Activated T-cell treated with anti-CD3 and anti-CD28 coated beads for 24 hours (primary cell): Measurements from ENCODE around the gene MARK3.
"Not testable (repeated sequence)": the region's sequence is repeated elsewhere in the genome, so short reads cannot be mapped to it uniquely, and the experiment has no call there.

Experiments
- DNase-seq: peaks from one replicate; pipeline ENCODE4 v3.0.0-alpha.2; 2020; ENCODE audit warnings: low read depth

The MARK3 gene

GRCh38 chr14:103491691-103492090 lies 106.5 kb downstream of the MARK3 start:
- DNase-seq = no peak

DNA sequence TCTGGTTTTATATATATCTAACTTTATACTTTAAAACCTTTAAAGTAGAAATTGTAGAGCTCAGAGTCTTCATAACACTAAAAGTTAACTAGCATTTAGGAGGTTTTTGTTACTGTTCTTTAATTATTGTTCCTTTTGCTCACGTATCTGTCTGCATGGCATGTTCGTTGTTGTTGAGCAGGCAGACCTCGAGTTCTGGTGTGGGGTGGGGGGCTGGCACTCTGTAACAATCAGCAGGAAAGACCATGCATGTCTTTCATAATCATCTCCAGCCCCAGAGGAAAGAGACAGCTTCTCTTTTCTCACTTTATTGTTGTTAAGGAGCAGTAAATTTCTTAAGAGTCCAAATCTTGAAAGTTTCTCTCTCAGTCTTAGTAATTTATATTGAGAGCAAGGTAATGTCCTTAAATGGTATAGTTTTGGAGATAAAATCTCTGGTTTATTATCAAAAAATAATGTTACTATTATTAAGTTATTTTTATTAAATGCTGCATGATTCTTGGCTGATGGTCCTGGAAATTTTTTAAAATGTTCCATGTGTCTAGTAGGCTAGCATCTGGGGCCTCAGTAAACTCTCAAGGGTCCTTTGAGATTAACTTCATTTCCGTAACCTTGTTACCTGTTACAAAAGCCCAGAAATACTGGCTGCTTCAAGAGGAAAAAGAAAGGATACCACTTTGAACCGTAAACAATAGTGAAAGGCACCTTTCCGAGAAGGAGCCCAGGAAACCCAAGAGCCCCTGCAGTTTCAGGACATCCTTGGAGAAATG lies 107.1 kb downstream of the MARK3 start:
- DNase-seq = no peak

DNA sequence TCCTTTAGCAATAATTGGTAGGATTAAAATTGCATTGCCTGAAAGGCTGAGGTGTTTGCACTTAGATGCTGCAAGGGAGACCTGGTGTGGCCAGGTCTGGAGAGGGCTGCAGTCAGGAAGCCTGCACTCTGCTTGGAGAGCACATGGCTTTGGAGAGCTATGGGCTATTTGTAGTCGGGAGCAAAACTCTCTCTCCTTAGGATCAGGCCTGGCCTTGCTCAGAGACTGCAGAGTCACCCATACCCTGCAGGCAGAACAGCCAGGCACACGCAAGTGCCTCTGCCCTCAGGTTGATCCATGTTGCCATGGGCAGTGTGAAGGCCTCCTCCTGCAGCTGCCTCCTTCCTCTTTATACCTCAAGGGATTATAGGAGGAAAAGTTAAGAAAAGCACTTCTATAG lies 110.6 kb downstream of the MARK3 start:
- DNase-seq = no peak

GRCh38 chr14:103496776-103497175 lies 111.6 kb downstream of the MARK3 start:
- no peak for DNase-seq

GRCh38 chr14:103499709-103500108 lies 114.5 kb downstream of the MARK3 start:
- no peak for DNase-seq

DNA sequence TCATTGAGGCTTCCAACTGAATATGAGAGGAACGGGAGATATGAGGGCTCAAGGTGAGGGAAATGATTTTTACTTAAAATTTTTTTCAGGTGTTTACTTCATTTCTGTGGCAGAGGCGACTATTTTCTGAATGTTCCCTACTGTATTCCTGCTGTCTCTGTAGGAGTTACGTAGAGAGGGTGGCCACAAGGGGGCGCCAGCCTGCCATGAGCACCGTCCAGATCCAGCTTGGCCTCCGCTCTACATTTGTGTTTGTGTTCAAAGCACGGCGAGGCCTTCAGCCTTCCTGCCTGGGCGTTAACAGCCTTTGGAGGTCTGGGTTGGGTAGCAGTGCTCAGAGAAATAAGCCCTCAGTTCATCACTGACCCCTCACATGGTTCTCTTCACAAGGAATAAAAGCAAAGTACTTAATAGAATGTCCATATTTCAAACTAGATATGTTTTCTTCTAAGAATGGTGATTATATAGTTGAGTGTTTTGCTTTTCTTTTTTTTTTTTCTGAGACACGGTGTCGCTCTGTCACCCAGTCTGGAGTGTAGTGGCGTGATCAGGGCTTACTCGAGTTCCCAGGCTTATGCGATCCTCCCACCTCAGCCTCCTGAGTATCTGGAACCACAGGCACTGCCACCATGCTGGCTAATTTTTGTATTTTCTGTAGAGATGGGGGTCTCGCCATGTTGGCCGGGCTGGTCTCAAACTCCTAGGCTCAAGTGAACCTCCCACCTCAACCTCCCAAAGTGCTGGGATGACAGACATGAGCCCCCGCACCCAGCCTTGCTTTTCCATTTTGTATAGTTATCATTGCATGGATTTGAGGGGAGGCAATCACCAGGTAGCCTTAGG lies 115.2 kb downstream of the MARK3 start:
- peak; percentile 66 for DNase-seq

- no peak for DNase-seq
Measured at GRCh38 chr14:103501041-103501870, 116.0 kb downstream of the MARK3 start.

DNA sequence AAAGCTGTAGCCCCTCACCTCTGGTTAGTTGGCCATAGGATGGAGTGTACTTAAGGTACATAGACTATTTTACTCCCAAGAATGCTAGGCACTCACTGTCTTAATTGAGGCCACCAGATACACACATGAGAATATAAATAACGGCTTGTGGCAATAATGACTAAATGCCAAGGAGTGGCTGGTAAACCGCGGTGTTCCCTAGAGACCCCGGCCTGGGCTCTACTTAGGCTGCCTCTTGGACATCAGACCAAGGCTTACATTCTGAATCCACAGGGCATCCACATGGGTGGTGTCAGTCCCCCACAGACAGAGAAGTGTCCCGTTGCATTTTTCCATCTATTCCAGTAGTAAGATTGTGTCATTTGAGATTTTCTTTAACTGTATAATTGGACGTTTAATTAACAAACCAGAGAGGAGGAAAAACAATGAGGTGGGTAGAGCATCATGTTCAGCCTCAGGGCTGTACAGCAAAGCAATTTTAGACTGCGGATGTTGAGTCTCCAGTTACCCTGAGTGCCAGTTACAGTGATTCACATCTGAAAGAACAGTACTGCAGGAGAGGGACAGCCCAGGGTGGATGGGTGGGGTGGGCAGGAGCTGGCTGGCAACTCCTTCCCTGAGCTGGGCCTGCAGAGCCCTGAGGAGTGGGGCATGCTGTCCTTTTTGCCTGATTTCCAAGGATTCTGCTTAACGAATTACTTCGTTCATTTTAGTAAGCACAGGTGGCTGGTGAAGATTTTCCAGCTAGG lies 116.9 kb downstream of the MARK3 start:
- DNase-seq = no peak

GRCh38 chr14:103502877-103503276 lies 117.7 kb downstream of the MARK3 start:
- DNase-seq = no peak

DNA sequence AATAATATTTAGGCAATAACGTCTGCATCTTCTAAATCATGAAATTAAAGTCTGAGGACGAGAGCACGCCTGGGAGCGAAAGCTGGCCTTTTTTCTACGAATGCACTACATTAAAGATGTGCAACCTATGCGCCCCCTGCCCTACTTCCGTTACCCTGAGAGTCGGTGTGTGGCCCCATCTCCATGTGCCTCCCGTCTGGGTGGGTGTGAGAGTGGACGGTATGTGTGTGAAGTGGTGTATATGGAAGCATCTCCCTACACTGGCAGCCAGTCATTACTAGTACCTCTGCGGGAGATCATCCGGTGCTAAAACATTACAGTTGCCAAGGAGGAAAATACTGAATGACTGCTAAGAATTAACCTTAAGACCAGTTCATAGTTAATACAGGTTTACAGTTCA lies 118.1 kb downstream of the MARK3 start:
- no peak for DNase-seq

- no peak for DNase-seq
Measured at GRCh38 chr14:103504991-103505565, 119.9 kb downstream of the MARK3 start.

DNA sequence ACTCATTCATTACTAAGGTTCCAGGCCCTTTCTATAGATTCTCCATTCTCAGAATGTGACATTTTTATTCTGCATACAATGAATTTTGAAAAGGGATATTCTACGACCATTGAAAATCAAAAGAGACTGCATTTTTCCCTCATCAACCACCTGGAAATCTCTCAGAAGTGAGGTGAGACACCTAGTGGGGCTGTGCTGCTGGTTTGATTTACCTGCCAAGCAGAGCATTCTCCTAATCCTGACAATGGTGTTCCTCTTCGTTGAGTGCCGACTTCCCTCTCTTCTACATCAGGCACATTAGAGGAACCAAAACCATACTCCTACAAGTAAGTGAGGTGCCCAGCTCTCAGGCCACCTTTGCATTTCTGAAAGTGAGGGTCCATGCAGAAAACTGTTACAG lies 122.5 kb downstream of the MARK3 start:
- no peak for DNase-seq

DNA sequence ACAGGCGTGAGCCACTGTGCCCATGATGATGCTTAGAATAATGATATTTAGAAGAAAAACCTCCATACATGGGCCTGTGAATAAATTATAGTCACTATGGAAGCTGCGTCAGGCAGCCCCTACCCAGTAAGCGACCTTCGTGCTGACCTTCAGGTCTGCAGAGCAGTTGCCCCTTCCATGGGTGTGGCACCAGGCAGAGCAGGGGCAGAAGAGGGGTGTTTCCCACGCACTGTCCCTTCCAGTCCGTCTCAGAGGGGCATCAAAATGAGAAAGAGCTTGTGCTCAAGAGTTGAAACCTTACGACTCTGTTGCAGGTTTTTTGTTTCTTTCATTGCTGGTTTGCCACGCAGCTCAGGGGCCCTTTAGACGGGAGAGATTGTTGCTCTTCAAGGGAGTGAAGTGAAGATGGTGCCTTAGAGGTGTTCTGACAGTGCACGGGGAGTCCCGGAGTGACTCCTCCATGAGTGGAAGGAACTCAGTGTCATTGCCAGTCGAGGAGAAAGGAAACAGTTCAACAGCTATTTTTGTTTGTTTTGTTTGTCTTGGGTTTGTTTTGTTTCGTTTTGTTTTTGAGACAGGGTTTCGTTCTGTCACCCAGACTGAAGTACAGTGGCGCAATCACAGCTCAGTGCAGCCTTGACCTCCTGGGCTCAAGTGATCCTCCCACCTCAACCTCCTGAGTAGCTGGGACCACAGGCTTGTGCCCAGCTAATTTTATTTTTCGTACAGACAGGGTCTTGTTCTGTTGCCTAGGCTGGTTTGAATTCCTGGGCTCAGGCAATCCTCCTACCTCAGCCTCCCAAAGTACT lies 123.5 kb downstream of the MARK3 start:
- no peak for DNase-seq

DNA sequence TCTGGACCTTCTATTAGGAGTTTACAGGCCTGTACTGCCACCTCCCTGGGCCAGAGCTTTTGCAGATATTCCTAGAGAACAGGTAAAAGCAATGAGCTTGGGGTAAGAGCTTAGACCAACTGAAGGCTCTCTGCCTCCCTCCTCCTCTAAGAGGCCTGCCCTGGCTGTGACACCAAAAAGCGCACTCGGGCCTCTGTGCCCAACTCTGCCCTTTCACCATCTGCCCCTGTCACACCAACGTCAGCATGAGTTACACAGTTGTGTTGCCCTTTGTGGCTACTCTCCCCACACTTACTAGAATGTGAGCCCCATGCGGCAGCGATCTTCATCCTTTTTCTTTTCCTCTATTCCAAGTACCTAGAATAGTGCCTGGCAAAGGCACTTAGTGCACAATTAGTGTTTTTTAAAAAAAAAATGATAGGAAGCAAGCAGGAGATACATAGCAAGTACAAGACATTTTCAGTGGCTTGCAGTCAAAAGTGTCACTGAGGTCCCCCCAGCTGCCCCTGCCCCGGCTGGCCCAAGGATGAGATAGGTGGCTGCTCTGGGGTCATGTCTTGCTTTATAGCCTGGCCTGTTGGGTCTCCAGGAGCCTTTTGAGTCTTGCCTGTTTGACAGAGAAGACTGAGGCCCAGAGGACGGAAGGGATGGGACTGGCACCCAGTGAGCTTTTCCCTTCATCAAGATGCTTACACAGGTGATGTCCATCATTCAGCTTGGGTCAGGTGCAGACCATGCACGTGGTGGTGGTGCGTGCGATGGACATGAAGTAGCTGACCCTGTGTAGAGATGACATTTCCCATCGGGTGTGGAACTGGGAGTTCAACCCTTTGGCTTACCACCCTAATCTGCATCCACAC lies 124.9 kb downstream of the MARK3 start:
- no peak for DNase-seq

GRCh38 chr14:103510724-103511693 lies 125.8 kb downstream of the MARK3 start:
- DNase-seq = no peak

GRCh38 chr14:103512180-103512579 lies 127.0 kb downstream of the MARK3 start:
- DNase-seq = not testable (repeated sequence)

DNA sequence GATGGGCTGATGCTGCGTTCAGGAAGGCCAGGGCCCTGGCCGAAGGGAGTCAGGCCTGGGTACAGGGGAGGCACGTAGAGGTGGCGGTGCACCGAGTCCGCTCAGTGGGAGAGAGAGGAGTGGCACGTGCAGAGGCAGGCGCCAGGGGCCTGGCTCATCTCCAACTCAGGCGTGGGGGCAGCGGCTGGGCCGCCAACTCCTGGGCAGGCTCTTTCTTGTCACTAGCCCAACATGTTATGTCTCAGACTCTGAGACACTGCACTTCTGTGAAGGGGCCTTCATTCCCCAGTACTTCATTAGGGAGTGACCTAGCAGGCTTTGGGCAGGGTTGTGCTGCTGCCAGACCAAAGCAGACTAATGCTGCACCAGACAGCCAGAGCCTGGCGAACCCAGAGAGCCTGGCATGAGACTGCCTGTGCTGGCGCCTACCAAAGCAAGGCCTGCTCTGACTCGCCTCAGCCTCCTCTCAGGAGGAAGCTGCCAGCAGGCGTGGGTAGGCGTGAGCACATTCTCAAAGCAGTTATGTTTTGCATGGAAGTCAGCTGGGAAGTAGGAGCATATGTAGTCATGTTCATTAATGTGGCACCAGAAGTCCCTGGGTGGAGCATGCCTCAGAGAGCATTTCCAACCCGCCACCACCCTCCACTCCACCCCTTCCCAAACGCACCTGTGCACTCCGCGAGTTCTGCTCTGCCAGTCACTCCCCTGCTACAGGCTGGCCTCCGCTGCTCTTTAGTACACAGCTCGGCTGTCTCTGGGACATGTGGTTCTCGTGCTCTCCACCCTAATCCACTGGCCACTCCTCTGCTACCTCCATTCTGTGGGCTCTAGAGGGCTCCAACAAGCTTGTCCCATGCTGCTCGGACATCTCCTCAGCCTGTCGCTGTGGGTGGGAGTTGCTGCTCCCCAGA lies 127.7 kb downstream of the MARK3 start:
- no peak for DNase-seq
